ENCODE results near the gene LRRN2. TPM values are rescaled to one million over a fixed set of nuclear protein-coding genes. Genes with fewer than 3 reads are reported as not detected.

The LRRN2 gene
- total and polyA plus RNA-seq, 5 experiments from 2014 or later, result 0.03 TPM; not detected in 4

DNA sequence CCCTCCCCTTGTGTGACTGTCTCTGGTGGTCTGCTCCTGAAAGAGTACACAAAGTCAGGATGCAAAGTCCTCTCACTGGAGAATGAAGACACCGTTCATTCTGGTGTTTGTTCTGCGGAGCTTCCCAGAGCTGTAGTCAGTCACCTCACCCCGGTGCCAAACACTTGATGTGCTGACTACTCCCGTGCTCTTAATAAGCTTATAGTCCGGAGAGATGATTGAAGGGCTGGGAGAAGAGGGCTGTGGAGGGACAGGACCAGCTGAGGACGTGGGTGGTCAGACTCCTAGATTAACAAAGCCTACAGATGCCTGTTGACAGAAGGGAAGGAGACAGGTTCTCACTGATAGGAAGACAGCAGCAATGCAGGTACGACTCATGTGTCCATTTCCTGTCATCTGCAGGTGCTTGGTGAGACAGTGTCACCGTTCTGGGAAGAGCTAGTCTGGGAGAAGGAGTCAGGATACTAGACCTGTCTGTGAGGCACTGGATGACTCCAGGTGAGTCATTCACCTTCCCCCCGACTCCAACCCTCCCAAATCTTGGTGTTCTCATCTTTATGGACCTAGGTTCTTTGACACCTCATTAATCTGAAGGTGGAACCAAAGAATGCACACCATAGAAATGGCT lies 40.4 kb upstream of the LRRN2 start:
- peaks cover 0 to 2% (median 0%) of the 10 kb centered on the region in 4 donors for H3K4me1 Mint-ChIP-seq
- no peak overlapping the region for H3K4me3 Mint-ChIP-seq
- no peaks in the 10 kb centered on the region for H3K36me3 Mint-ChIP-seq
- POLR2A ChIA-PET, result no interaction called here
- DNase-seq, result no peak
- no peak for ATAC-seq
- H3K27me3 Mint-ChIP-seq, result peaks cover 0 to 16% (median 9%) of the 10 kb centered on the region in 5 donors
- H3K27ac Mint-ChIP-seq, result peak overlapping the region in 1 of 10 donors; percentile 11
- no peaks in the 10 kb centered on the region for H3K9me3 Mint-ChIP-seq

DNA sequence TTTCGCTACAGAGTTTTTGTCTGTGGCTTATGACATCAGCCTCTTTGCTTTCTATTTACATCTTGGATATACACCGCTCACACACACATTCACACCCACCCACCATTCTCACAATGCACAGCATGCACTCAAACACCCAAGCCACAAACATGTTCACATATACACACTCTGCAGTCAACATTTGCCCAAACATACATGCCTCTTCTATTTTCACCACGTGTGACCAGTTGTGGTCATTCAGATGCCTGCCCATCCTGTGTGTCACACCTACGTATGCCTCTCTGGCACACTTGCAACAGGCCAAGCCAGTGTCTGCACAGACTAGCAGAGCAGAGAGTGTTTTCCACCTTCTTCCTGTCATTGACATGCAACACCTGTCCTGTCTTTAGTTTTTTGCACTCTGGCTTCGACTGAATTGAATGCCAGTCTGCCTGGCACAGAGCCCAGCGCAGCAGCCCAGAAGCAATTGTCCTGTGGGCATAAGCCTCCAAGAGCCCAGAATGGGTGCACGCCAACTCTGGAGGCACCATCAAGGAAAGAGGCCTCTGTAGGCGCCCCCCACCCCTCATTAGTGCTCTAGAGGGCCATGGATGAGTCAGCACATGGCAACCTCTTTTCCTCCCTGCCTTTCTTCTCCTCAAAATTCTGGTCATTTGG lies 37.7 kb upstream of the LRRN2 start:
- peaks cover 0 to 2% (median 0%) of the 10 kb centered on the region in 4 donors for H3K4me1 Mint-ChIP-seq
- no peak for DNase-seq
- no peaks in the 10 kb centered on the region for H3K9me3 Mint-ChIP-seq
- H3K36me3 Mint-ChIP-seq, result no peaks in the 10 kb centered on the region
- no peak overlapping the region for H3K4me3 Mint-ChIP-seq
- ATAC-seq, result no peak
- H3K27me3 Mint-ChIP-seq, result peaks cover 0 to 5% (median 3%) of the 10 kb centered on the region in 5 donors
- POLR2A ChIA-PET, result no interaction called here
- no peak overlapping the region for H3K27ac Mint-ChIP-seq

GRCh38 chr1:204721373-204722055 lies 36.0 kb upstream of the LRRN2 start:
- ATAC-seq (no peak), DNase-seq (no peak)
- peaks cover 0 to 2% (median 0%) of the 10 kb centered on the region in 4 donors for H3K4me1 Mint-ChIP-seq
- no peaks in the 10 kb centered on the region for H3K36me3 Mint-ChIP-seq
- POLR2A ChIA-PET, result no interaction called here
- H3K9me3 Mint-ChIP-seq, result no peaks in the 10 kb centered on the region
- H3K4me3 Mint-ChIP-seq, result no peak overlapping the region
- peaks cover 0 to 3% (median 1%) of the 10 kb centered on the region in 5 donors for H3K27me3 Mint-ChIP-seq
- peak overlapping the region in 1 of 10 donors; percentile 24 for H3K27ac Mint-ChIP-seq

DNA sequence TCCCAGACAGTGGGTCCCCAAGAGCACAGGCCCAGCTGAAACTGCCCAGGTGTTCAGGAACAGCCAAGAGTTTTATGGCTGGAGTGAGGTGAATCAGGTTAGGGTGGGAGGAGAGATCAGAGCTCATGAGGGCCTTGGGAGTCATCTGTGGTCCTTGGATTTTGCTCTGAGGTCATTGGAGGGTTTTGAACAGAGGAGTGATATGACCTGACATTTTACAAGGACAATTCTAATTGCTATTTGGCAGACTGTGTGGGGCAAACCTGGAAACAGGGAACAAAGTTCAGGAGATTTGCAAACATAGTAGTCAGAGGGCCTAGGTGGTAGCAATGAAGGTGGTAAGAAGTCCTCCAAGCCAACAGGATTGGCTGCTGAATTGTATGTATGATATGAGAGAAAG lies 31.1 kb upstream of the LRRN2 start:
- H3K36me3 Mint-ChIP-seq, result no peaks in the 10 kb centered on the region
- no peak for ATAC-seq
- H3K4me3 Mint-ChIP-seq, result no peak overlapping the region
- POLR2A ChIA-PET, result no interaction called here
- H3K9me3 Mint-ChIP-seq, result no peaks in the 10 kb centered on the region
- DNase-seq, result no peak
- no peak overlapping the region for H3K27ac Mint-ChIP-seq
- H3K4me1 Mint-ChIP-seq, result peaks cover 0 to 11% (median 4%) of the 10 kb centered on the region in 4 donors
- H3K27me3 Mint-ChIP-seq, result peaks cover 6 to 30% (median 20%) of the 10 kb centered on the region in 5 donors

- ATAC-seq (no peak), DNase-seq (no peak)
- Mint-ChIP-seq H3K27me3 (peaks cover 9 to 30% (median 22%) of the 10 kb centered on the region in 5 donors), H3K4me1 (peaks cover 0 to 11% (median 4%) of the 10 kb centered on the region in 4 donors), H3K4me3 (peak overlapping the region in 1 of 10 donors; percentile 5), H3K27ac (no peak overlapping the region), H3K9me3 (no peaks in the 10 kb centered on the region), H3K36me3 (no peaks in the 10 kb centered on the region)
- POLR2A ChIA-PET, result no interaction called here
Observed at GRCh38 chr1:204714861-204715511, 29.4 kb upstream of the LRRN2 start.

GRCh38 chr1:204714194-204714860 lies 28.8 kb upstream of the LRRN2 start:
- H3K27ac Mint-ChIP-seq, result no peak overlapping the region
- POLR2A ChIA-PET, result no interaction called here
- H3K36me3 Mint-ChIP-seq, result no peaks in the 10 kb centered on the region
- no peak overlapping the region for H3K4me3 Mint-ChIP-seq
- H3K4me1 Mint-ChIP-seq, result peaks cover 0 to 11% (median 4%) of the 10 kb centered on the region in 4 donors
- no peak for DNase-seq
- no peak for ATAC-seq
- H3K27me3 Mint-ChIP-seq, result peaks cover 9 to 30% (median 22%) of the 10 kb centered on the region in 5 donors
- H3K9me3 Mint-ChIP-seq, result no peaks in the 10 kb centered on the region

DNA sequence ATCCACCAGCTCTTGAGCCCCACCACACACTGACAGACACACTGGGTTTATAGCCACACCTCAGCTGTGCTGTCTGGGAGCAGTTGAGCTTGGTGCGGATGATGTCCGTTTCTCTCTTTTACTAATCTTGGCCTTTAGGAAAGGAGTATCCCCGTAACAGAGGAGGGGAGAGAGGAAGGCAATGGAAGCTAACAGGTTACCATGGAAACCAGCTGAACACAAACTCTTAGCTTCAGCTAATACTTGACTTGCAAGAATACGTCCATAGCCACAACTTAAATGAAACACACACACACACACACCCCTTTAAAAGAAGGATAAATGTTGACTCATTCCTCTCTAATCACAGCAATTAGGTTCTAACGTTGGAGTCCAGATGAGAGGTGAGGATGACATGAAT lies 28.0 kb upstream of the LRRN2 start:
- no peak for DNase-seq
- Mint-ChIP-seq H3K36me3 (no peaks in the 10 kb centered on the region), H3K27ac (no peak overlapping the region), H3K4me3 (no peak overlapping the region), H3K4me1 (peaks cover 3 to 11% (median 5%) of the 10 kb centered on the region in 4 donors), H3K9me3 (no peaks in the 10 kb centered on the region), H3K27me3 (peaks cover 9 to 30% (median 22%) of the 10 kb centered on the region in 5 donors)
- POLR2A ChIA-PET, result no interaction called here
- no peak for ATAC-seq

GRCh38 chr1:204712708-204713430 lies 27.3 kb upstream of the LRRN2 start:
- H3K4me1 Mint-ChIP-seq, result peaks cover 6 to 11% (median 10%) of the 10 kb centered on the region in 4 donors
- POLR2A ChIA-PET, result no interaction called here
- H3K27me3 Mint-ChIP-seq, result peaks cover 9 to 30% (median 22%) of the 10 kb centered on the region in 5 donors
- H3K9me3 Mint-ChIP-seq, result no peaks in the 10 kb centered on the region
- H3K36me3 Mint-ChIP-seq, result no peaks in the 10 kb centered on the region
- ATAC-seq (no peak), DNase-seq (no peak)
- H3K4me3 Mint-ChIP-seq, result no peak overlapping the region
- no peak overlapping the region for H3K27ac Mint-ChIP-seq

GRCh38 chr1:204711947-204712701 lies 26.6 kb upstream of the LRRN2 start:
- Mint-ChIP-seq H3K9me3 (no peaks in the 10 kb centered on the region), H3K27me3 (peaks cover 9 to 30% (median 22%) of the 10 kb centered on the region in 5 donors), H3K4me1 (peaks cover 10 to 17% (median 17%) of the 10 kb centered on the region in 4 donors), H3K27ac (no peak overlapping the region), H3K4me3 (no peak overlapping the region), H3K36me3 (no peaks in the 10 kb centered on the region)
- POLR2A ChIA-PET, result no interaction called here
- ATAC-seq (no peak), DNase-seq (no peak)

DNA sequence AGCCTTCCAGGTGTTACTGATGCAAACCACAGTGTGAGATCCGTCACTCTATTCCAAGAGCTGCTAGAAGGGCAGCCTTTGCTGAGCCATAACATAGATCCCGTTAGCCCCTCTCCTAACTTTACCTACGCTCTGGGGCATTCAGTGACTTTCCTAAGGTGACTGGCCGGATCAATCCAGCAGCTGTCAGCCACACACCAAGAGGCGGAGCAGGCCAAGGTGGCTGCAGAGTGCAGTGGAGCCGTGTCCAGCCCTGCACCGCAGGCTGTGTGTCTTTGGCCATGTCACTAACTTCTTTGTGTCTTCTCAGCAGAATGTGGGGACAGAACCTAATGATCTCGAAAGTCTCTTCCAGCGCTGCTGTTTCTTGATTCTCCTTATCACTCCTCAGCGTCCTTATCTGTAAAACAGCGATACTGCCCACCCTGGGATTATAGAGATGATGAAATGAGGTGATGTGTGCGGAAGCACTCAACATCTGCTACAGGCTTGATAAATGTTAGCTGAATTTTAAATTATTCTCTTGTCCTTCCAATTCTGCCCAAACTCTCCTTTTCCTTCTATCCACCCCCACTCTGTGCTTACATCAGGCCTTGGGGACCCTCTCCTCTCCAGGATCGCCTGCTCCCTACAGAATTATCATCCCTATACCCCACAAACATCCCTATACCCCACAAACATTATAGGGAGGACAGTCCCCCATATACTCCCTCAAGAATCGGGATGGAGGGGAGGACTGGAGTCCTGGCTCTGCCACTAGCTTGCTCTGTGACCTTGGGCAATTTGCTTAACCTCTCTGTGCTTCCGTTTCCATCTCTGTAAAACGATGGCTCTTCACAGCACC lies 25.8 kb upstream of the LRRN2 start:
- Mint-ChIP-seq H3K4me3 (no peak overlapping the region), H3K27ac (peak overlapping the region in 1 of 10 donors; percentile 51), H3K9me3 (no peaks in the 10 kb centered on the region), H3K4me1 (peaks cover 16 to 25% (median 25%) of the 10 kb centered on the region in 4 donors), H3K27me3 (peaks cover 9 to 30% (median 22%) of the 10 kb centered on the region in 5 donors), H3K36me3 (no peaks in the 10 kb centered on the region)
- DNase-seq (no peak), ATAC-seq (no peak)
- POLR2A ChIA-PET, result no interaction called here
